ENCODE results near the gene UNC5A. TPM values are rescaled to one million over a fixed set of nuclear protein-coding genes. Genes with fewer than 3 reads are reported as not detected.

UNC5A gene
- polyA plus RNA-seq, 1 of the 3 experiments (the other 2 are of a cell fraction): 0.46 TPM

DNA sequence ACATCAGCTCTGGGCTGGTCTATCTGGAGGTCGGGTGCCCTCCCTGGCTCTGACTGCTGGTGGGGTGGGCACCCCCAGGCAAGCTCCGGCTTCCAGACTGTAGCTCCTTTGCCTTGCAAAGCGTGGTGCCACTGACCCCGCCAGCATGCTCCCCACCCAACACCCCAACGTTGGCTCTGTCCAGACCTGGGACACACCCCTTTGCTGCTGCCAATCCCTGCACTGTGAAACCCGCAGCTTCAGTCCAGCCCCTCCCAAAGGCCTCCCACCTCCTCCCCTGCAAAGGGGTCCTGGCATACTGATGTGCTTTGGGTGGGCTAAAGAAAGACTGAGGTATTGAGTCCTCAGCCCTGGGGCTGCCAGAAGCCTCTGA, 3.9 kb downstream of the UNC5A start:
- no peak for TF ChIP-seq IRF3 (IDR thresholded peaks at IDR 0.05; ENCODE audit: low read depth, low read length)
- TF ChIP-seq FOXJ3 (CRISPR knock-in tag; IDR thresholded peaks at IDR 0.05): no peak
- TF ChIP-seq TCF12 (IDR thresholded peaks at IDR 0.05): no peak
- TF ChIP-seq, protein P1, sequence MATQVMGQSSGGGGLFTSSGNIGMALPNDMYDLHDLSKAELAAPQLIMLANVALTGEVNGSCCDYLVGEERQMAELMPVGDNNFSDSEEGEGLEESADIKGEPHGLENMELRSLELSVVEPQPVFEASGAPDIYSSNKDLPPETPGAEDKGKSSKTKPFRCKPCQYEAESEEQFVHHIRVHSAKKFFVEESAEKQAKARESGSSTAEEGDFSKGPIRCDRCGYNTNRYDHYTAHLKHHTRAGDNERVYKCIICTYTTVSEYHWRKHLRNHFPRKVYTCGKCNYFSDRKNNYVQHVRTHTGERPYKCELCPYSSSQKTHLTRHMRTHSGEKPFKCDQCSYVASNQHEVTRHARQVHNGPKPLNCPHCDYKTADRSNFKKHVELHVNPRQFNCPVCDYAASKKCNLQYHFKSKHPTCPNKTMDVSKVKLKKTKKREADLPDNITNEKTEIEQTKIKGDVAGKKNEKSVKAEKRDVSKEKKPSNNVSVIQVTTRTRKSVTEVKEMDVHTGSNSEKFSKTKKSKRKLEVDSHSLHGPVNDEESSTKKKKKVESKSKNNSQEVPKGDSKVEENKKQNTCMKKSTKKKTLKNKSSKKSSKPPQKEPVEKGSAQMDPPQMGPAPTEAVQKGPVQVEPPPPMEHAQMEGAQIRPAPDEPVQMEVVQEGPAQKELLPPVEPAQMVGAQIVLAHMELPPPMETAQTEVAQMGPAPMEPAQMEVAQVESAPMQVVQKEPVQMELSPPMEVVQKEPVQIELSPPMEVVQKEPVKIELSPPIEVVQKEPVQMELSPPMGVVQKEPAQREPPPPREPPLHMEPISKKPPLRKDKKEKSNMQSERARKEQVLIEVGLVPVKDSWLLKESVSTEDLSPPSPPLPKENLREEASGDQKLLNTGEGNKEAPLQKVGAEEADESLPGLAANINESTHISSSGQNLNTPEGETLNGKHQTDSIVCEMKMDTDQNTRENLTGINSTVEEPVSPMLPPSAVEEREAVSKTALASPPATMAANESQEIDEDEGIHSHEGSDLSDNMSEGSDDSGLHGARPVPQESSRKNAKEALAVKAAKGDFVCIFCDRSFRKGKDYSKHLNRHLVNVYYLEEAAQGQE (IDR thresholded peaks at IDR 0.05; ENCODE audit: low read depth, low read length): no peak
- no peak for TF ChIP-seq TAF1 (IDR thresholded peaks at IDR 0.05; ENCODE audit: borderline replicate concordance, low read depth, low read length)
- no peak for TF ChIP-seq GABPA (IDR thresholded peaks at IDR 0.05; ENCODE audit: low read depth)
- TF ChIP-seq, protein P2, sequence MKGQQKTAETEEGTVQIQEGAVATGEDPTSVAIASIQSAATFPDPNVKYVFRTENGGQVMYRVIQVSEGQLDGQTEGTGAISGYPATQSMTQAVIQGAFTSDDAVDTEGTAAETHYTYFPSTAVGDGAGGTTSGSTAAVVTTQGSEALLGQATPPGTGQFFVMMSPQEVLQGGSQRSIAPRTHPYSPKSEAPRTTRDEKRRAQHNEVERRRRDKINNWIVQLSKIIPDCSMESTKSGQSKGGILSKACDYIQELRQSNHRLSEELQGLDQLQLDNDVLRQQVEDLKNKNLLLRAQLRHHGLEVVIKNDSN (IDR thresholded peaks at IDR 0.05; ENCODE audit: borderline replicate concordance, low read depth): no peak
- TF ChIP-seq SIN3A (IDR thresholded peaks at IDR 0.05; ENCODE audit: borderline replicate concordance, low read depth, low read length): no peak
- no peak for TF ChIP-seq FOXM1 (IDR thresholded peaks at IDR 0.05; ENCODE audit: low read depth)
- TF ChIP-seq EP300 (IDR thresholded peaks at IDR 0.05; ENCODE audit: borderline replicate concordance in 1 of 2, low read depth in 1 of 2, low read length in 1 of 2): no peak
- TF ChIP-seq MXI1 (IDR thresholded peaks at IDR 0.05; ENCODE audit: low read depth, low read length): no peak
- TF ChIP-seq GATA2 (CRISPR knock-in tag; IDR thresholded peaks at IDR 0.05): no peak
- TF ChIP-seq POLR2AphosphoS5 (IDR thresholded peaks at IDR 0.05; ENCODE audit: low read depth, low read length): no peak
- TF ChIP-seq NRF1 (IDR thresholded peaks at IDR 0.05; ENCODE audit: low read depth, low read length): no peak
- no peaks in the 10 kb centered on the region for H3K79me2 ChIP-seq (ENCODE audit: insufficient read depth)
- no peak for DNase-seq
- H3F3A ChIP-seq (replicated peaks; ENCODE audit: insufficient read depth): no peaks in the 10 kb centered on the region
- no peak overlapping the region for H3K4me3 ChIP-seq (ENCODE audit: low read depth in 2 of 2, low read length in 1 of 2)
- H3K27ac ChIP-seq (ENCODE audit: low read depth in 2 of 2, low read length in 1 of 2): no peak overlapping the region
- no peaks in the 10 kb centered on the region for H3K9me3 ChIP-seq
- 74% methylated on average over 3 of the region's 6 CpGs for whole genome bisulfite sequencing (ENCODE audit: low lambda C conversion rate)
- no peak overlapping the region for H3K9ac ChIP-seq
- peaks cover 18% of the 10 kb centered on the region for H3K27me3 ChIP-seq (ENCODE audit: insufficient read depth)
- peaks cover 0 to 58% of the 10 kb centered on the region in 2 experiments; a peak in 1 of 4 replicates for H3K4me1 ChIP-seq (ENCODE audit: control insufficient read depth in 1 of 2, insufficient read depth in 2 of 2, low read depth in 1 of 2, low read length in 1 of 2)
- ChIA-PET POLR2A (interaction anchor here (0.8 to 1.3 kb wide), 3 partner anchors 11 to 22 kb away, joined by 3 to 4 read pairs (median 4); no protein-coding TSS in a partner anchor), CTCF (interaction anchor here (0.8 to 16.4 kb wide), 17 partner anchors 8 to 156 kb away, joined by 3 to 167 read pairs (median 6); no protein-coding TSS in a partner anchor)
- H3K4me2 ChIP-seq: no peak overlapping the region
- H2AFZ ChIP-seq (ENCODE audit: low read depth): no peak overlapping the region
- no peaks in the 10 kb centered on the region for H3K36me3 ChIP-seq (replicated peaks in 1 of 2; ENCODE audit: control insufficient read depth in 1 of 2, insufficient read depth in 2 of 2, low read length in 1 of 2)
- H3K9me2 ChIP-seq: no peaks in the 10 kb centered on the region
- H4K20me1 ChIP-seq (ENCODE audit: insufficient read depth): no peaks in the 10 kb centered on the region
